ENCODE results near the gene RELA.
"Not testable (repeated sequence)": the region's sequence is repeated elsewhere in the genome, so short reads cannot be mapped to it uniquely, and the experiment has no call there.

Gene RELA

DNA sequence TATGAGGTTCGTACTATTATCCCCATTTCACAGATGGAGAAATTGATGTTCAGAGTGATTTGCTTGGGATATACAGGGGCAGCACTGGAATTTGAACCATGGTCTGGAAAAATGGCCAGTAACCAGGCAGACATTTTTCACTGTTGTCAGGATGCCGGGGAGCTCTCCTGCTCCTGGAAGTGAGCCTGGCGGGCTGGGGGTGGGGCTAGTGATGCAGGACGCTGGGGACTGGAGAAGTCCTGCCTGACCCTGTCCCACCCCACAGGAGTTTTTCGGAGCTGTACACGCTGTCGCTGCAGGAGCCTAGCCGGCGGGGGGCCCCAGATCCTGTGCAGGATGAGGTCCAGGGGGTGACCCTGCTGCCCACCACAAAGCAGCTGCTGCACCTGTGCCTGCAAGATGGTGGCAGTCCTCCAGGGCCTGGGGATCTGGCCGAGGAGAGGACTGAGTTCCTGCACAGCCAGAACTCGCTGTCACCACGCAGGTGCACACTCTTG, 13.7 kb downstream of the RELA start:
- no peak for DNase-seq (ENCODE audit: low spot score)

DNA sequence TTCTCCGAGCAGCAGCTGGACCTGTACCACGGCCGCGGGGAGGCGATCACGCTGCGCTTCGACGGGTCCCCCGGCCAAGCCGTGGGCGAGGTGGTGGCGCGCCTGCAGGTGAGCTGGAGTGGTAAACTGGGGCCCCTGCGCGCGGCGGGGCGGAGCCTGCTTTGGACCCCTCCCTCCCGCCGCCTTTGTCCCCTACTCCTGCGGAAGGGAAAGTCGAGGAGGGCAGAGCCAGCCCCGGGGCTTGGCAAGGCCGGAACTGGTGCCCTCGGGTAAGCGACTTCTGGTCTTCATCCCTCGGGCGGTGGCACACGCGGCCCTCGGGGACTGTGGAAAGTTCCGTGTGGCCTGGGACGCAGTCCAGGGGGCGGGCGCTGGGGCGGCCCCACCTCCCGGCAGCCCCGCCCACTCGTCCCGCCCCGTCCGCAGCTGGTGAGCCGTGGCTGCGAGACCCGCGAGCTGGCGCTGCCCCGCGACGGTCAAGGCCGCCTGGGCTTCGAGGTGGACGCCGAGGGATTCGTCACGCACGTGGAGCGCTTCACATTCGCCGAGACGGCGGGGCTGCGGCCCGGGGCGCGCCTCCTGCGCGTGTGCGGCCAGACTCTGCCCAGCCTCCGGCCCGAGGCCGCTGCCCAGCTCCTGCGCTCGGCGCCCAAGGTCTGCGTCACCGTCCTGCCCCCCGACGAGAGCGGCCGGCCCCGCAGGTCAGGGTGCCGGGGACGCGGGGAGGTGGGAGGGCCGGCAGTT, 15.6 kb downstream of the RELA start:
- DNase-seq (ENCODE audit: low spot score): no peak

DNA sequence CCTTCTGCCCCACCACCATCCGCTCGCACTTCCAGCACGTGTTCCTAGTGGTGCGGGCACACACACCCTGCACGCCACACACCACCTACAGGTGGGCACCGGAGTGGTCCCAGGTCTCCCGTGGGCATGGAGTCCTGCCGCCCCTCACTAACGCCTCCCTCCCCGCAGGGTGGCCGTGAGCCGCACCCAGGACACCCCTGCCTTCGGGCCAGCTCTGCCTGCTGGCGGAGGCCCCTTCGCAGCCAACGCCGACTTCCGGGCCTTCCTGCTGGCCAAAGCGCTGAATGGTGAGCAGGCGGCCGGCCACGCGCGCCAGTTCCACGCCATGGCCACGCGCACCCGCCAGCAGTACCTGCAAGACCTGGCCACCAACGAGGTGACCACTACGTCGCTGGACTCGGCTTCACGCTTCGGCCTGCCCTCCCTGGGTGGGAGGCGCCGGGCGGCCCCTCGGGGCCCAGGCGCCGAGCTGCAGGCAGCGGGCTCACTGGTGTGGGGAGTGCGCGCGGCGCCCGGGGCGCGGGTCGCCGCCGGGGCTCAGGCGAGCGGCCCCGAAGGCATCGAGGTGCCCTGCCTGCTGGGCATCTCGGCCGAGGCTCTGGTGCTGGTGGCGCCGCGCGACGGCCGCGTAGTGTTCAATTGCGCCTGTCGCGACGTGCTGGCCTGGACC, 16.3 kb downstream of the RELA start:
- DNase-seq (ENCODE audit: low spot score): no peak

DNA sequence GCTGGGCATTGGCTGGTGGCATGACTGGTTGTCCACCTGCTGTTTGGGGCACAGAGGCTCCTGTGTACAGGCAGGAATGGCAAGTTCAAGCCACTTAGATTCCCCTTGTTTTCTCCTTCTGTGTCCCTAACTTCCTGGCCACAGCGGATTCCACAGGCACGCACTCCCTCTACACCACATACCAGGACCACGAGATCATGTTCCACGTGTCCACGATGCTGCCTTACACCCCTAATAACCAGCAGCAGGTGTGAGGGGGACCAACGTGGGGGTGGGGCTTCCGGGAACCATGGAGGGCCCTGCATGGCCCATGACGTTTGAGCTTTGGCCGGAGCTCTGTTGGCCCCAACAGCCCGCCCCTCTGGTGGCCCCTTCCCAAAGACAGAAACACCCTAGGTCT, 17.0 kb downstream of the RELA start:
- no peak for DNase-seq (ENCODE audit: low spot score)

DNA sequence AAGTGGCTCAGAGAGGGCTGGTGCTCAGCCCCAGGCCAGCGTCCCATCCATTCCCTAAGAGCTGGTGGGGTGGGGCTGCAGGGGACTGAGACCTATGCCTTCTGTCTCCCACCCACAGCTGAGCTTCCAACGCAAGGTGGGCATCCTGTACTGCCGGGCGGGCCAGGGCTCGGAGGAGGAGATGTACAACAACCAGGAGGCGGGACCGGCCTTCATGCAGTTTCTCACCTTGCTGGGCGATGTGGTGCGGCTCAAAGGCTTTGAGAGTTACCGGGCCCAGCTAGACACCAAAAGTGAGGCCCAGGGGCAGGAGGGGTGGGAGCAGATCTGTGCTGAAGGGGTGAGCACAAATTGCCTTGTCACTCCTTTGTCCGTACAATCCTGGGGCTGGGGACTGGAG, 17.9 kb downstream of the RELA start:
- DNase-seq (ENCODE audit: low spot score): no peak

DNA sequence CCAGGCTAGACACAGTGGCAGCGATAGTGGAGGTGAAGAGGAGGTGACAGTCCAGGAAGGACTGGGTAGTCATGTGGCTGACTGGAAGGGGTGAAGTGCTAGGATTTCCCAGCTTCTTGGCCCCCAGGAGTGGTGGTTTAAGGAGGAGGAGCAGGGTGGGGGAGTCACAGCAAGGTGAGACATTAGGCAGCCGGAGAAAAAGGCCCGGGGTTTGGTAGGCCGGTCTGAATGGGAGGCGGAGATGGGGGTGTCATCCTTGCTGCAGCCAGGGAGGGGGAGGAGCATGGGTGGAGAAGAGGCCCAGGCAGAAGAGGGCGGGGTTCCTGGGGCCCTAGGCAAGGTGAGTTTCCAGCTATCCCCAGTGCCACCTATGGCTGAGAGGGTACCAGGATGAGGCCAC, 18.7 kb downstream of the RELA start:
- peak; percentile 8 for DNase-seq (ENCODE audit: low spot score)

DNA sequence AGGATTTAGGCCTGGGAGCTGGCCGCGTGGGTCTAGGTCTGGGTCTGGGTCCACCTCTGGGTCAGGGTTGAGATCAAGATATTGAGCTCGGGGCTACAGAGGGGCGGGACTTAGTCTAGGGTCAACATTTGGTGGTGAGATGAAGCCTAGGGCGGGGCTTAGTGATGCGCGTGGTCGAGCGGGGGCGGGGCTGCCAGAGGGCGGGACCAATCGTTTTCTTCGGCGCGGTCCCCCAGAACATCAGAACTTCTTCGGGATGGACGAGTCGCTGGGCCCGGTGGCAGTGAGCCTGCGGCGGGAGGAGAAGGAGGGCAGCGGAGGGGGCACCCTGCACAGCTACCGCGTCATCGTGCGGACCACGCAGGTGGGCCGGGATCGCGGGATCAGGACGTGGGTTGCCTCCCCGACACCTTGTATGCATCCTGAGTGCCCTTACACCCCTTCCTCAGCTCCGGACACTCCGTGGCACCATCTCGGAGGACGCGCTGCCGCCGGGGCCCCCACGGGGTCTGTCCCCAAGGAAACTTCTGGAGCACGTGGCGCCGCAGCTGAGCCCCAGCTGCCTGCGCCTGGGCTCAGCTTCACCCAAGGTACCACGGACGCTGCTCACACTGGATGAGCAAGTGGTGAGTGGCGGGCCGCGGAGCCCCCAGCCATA, 20.6 kb downstream of the RELA start:
- no peak for DNase-seq (ENCODE audit: low spot score)

DNA sequence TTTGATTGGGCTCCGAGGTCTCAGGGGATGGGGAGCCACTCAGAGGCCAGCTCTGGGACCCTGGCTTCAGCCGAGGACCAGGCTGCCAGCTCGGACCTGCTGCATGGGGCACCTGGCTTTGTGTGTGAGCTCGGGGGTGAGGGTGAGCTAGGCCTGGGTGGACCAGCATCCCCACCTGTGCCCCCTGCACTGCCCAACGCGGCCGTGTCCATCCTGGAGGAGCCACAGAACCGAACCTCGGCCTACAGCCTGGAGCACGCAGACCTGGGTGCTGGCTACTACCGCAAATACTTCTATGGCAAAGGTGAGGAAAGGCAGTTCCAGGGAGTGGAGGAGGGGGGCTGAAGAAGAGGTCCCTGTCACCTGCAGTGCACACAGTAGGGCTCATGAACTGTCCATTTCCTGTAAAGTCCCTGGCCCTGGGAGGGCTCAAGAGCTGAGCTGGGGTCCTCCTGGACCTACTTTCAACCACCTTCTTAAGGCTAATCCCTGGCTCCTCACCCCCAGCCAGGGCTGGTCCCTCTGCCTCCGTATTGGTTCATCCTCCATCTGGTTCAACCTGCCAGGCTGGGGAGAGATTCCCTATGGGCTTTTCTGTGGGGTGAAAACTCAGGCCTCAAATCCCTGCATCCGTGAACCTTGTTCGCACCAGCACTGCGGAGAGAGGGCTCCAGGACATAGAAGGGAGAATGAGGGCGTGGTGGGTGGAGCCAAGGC, 21.3 kb downstream of the RELA start:
- no peak for DNase-seq (ENCODE audit: low spot score)

DNA sequence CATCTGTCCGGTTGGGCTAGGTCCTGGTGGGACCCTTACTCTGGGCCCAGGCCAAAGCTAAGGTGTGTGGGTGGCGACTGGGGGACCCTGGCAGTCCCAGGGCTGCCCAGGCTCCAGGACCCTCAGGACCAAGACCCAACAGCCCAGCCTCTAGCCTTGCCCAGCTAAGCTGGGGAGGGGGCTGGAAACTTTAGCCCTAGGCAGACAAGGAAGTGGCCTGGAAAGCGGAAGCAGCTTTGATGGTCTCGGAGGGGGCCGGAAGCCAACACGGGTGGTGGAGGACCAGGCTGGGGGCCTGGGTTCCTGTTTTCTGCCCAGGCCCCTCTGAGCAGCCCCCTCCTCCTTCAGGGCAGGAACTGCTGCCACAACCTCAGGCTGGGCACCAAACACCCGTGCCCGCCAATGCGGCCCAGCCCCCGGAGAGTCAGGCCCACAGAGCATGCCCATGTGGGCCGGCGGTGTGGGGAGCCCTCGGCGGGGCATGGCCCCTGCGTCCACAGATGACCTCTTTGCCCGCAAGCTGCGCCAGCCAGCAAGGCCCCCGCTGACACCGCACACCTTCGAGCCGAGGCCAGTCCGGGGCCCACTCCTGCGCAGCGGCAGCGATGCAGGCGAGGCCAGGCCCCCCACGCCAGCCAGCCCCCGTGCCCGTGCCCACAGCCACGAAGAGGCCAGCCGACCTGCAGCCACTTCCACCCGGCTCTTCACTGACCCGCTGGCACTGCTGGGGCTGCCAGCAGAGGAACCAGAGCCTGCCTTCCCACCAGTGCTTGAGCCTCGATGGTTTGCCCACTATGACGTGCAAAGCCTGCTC, 22.0 kb downstream of the RELA start:
- peak; percentile 34 for DNase-seq (ENCODE audit: low spot score)

DNA sequence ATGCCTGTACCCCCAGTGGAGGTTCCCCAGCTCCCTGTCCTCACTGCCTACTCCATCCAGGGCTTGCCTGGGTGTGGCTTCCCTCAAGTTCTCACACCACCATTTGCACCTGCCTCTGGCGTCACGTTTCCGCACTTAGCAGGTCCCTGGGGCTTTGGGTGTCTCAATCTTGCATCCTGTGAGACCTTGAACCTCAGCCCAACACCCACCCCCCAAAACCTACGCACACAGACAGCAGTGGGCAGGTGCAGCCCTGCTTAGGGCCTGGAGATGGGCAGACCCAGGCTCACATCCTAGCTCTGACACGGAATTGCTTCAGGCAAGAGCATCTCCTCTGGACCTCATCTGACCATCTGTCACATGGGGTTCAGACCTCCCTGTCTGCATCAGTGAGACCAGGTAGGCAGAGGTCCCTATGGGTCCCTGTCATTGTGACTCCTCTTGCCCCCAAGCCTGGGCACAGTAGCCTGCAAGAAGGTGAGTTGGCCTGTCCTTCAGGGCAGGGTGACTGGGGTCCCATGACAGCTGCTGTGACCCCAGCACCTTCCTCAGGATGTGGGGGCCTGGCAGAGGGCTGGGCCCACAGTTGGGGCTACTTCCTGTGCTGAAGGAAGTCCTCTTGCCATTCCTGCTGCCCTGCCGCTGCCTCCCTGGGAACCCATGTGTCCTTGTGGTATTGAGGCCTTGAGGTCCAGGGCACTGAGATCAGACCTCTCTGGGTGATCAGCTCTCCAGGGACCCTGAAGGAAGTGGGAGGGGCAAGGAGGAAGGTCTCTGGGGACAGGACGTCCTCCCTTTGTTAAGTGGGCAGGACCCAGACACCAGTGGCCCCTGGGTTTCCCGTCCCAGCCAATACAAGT, 22.9 kb downstream of the RELA start:
- peak; percentile 67 for DNase-seq (ENCODE audit: low spot score)

DNA sequence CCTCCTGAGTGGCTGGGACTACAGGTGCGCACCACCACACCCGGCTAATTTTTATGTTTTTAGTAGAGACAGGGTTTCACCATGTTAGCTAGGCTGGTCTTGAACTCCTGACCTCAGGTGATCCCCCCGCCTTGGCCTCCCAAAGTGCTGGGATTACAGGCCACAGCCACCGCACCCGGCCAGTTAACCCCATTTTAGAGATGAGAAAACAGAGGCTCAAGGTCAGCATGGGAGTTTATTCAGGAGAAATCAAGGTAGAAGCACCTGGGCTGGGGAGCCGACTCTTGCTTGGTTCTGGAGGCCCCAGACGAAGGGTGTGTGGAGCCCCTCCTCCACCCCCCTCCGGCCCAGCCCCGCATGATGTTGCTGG, 23.5 kb downstream of the RELA start:
- not testable (repeated sequence) for DNase-seq (ENCODE audit: low spot score)

DNA sequence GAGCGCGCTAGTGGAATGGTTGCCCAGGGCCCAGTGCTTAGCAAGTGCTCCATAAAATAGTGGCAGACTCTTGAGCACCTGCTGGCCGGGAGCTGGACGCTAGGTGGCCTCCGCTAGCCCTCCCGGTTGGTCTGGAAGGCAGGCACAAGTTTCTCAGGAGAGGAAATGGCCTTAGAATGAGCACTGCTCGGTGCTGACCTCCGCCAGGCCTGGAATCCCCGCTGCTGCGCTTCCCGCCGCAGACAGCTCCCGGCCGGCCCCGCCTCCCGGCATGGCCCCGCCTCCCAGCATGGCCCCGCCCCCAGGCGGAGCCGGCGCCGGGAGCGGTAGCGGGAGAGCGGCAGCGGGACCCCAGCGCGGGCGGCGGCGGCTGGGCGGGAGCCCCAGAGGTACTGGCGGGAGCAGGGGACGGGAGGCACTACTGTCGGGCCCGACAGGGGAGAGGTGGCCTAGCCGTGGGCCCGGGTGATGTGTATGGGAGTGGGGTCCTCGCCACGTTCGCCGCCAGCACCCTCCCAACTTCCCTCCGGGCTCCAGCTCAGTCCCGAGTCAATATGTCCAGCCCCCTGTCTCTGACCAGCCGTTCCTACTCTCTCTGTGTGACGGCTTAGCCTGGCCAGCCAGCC, 24.8 kb downstream of the RELA start, which contains the start of gene SIPA1:
Gene SIPA1, plus strand, starts transcription at position 308 of the 626 bp plus-strand sequence. CDS start 2,821 bp downstream, outside the sequence.
- DNase-seq (ENCODE audit: low spot score): peak; percentile 66

DNA sequence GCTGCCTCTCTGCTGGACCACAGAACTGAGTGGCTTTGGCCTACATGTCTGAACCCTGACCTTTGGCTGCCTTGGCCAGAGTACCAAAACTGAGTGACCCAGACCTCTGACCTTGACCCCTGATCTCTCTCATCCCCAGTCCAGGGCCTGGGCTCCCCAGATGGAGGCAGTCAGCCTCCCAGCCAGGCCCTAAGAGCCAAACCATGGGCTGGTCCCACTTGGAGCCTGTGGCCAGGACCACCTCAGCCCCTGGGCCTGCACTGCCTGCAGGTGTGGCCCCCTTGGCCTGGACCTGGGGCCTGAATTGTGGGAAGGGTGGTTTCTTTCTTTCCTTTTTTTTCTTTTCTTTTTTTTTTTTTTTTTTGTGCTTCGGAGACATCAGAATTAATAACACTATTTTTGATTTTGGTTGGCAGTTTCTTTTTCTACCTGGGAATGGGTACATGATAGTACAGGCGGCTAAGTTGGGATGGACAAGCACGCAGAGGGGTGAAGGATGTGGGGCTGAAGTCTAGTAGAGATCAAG, 25.6 kb downstream of the RELA start:
- DNase-seq (ENCODE audit: low spot score): no peak

DNA sequence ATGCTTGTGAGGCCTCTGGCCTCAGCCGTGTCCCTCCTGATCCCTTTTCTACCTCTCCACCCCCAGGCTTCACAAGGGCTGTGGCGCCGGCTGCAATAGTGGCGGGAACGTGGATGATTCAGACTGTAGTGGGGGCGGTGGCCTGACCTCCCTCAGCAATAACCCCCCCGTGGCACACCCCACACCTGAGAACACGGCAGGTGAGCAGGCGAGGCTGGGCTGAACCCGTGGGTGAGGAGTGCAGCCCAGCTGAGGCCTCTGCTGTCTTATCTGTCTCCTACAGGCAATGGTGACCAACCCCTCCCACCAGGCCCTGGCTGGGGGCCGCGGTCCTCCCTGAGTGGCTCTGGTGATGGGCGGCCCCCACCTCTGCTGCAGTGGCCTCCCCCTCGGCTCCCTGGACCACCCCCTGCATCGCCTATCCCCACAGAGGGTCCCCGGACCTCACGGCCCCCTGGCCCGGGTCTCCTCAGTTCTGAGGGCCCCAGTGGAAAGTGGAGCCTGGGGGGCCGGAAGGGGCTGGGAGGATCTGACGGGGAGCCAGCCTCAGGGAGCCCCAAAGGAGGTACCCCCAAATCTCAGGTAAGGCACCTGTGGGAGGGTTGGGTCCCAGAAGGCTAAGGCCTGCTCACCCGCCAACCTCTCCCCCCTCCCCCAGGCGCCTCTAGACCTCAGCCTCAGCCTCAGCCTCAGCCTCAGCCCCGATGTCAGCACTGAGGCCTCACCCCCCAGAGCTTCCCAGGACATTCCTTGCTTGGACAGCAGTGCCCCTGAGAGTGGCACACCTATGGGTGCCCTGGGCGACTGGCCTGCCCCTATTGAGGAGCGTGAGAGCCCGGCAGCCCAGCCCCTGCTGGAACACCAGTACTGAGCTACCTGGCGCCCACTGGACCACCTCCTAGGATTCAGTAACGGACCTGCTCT, 26.3 kb downstream of the RELA start:
- DNase-seq (ENCODE audit: low spot score): no peak

DNA sequence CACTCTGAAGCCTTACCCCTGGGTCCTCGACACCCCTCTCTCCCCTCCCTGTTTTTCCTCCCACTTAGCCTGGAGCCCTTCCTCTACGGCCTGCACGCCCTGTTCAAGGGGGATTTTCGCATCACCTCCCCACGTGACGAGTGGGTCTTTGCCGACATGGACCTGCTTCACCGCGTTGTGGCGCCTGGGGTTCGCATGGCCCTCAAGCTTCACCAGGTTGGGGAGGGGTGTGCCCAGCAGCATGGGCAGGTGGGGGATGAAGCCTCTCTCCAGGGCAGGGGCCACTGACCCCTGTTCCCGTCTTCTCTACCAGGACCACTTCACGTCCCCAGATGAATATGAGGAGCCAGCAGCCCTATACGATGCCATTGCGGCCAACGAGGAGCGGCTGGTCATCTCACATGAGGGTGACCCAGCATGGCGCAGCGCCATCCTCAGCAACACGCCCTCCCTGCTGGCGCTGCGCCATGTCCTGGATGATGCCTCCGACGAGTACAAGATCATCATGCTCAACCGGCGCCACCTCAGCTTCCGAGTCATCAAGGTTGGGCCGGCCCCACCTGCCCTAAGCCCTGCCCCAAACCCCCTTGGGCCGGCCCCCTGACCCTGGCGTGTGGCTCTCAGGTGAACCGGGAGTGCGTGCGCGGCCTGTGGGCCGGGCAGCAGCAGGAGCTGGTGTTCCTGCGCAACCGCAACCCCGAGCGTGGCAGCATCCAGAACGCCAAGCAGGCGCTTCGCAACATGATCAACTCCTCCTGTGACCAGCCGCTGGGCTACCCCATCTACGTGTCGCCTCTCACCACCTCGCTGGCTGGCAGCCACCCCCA, 27.6 kb downstream of the RELA start:
- no peak for DNase-seq (ENCODE audit: low spot score)

DNA sequence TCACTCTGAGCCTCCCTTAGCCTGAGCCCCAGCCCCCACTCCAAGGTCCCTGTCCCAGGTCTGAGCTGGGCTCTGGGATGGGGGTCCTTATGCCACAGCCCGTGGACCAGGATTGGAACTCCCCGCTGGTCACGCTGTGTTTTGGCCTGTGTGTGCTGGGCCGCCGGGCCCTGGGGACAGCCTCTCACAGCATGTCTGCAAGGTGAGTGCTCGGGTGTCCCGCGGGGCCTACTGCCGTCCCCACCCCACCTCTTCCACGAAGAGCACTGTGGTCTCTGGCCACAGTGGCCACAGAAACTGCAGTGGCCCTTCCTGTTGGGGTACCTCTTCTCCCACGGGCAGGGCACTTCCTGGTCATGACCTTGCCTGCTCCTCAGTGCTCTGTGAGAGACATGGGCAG, 28.3 kb downstream of the RELA start:
- no peak for DNase-seq (ENCODE audit: low spot score)

DNA sequence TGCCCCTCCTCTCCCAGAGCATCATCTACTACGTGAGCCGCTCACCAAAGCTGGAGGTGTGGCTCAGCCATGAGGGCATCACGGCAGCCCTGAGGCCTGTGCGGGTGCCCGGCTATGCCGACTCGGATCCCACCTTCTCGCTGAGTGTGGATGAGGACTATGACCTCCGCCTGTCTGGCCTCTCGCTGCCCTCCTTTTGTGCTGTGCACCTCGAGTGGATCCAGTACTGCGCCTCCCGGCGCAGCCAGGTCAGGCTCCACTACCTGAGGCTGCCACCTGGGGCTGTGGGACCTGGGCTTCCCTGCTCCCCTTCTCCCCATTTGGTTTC, 28.6 kb downstream of the RELA start:
- DNase-seq (ENCODE audit: low spot score): no peak
